Activated CD8-positive, alpha-beta memory T cell treated with anti-CD3 and anti-CD28 coated beads, Interleukin-2, amount 50 U/mL, for 1 hour (primary cell): ENCODE results near the gene CSRP2.

Source experiments
- DNase-seq: peaks from one replicate; pipeline ENCODE4 v3.0.0-alpha.2; 2020; ENCODE audit errors: extremely low read depth

Gene CSRP2

DNA sequence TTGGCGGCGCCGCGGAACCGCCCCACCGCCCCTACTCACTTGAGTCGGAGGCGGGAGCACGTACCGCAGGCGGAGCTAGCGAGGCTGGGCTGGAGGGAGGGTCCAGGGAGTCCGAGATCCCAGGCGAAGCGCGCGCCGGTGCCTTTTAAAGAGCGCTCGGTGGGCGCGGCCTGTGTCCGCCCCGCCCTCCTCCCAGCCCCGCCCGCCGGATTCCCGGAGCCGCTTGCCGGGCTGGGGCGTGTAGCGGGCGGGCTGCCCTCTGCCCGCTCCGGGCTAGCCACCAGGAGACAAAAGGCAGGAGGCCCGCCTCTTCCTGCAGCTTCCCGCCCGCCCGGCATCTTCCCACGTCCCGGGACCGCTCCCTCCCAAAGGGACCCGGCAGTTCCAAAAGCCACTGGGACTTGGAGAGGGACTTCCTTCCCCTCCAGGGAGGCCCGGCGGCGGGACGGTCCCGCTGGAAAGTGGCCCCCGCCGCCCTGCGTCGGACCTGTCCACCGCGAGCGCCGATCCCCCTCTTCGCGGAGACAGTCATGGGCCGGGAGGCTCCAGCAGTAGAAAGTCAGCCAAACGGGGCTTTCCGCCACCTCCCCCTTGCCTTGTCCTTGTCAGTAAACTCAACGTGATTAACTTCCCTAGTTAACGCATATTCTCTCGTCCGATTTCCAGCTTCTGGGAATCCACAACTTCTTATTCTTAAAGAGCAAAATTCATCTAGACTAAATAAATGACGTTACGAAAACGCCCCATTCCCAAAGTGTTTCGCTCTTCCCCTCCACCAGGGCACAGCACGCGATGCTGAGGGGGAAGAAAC, at the start of gene CSRP2:
Gene CSRP2, minus strand, starts transcription at position 121 of the 811 bp plus-strand sequence. CDS start 12,759 bp downstream, outside the sequence.
- no peak for DNase-seq

DNA sequence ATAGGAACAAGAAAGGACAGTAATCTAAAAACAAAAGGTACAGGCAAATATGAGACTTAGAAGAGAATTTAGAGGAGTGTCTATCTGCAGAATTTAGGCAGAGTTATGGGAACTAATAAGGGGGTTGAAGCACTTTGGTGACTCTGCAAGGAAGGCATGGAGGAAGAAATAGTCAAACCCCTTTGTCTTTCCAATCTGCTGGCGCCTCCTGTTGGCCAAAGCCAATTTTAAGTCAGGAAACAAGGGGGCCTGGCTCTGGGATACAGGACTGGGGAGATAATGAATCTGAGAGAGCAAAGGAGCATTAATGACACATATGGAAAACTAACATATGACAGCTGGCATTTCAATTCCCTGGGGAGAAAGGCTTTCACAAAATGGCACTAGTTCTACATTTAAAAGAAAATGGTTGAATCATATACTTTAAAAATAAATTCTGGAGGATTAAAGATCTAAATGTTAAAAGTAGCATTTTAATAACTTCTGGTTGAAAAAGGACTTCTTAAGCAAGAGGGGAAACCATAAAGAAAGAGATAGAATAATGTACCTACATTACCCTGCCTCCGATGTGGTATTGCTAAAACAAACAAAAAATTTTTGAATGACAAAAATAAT, 48.5 kb upstream of the CSRP2 start:
- no peak for DNase-seq

GRCh38 chr12:76925135-76925534, 46.3 kb upstream of the CSRP2 start:
- no peak for DNase-seq

- no peak for DNase-seq
These were observed 44.0 kb upstream of the CSRP2 start for GRCh38 chr12:76922866-76923265.

DNA sequence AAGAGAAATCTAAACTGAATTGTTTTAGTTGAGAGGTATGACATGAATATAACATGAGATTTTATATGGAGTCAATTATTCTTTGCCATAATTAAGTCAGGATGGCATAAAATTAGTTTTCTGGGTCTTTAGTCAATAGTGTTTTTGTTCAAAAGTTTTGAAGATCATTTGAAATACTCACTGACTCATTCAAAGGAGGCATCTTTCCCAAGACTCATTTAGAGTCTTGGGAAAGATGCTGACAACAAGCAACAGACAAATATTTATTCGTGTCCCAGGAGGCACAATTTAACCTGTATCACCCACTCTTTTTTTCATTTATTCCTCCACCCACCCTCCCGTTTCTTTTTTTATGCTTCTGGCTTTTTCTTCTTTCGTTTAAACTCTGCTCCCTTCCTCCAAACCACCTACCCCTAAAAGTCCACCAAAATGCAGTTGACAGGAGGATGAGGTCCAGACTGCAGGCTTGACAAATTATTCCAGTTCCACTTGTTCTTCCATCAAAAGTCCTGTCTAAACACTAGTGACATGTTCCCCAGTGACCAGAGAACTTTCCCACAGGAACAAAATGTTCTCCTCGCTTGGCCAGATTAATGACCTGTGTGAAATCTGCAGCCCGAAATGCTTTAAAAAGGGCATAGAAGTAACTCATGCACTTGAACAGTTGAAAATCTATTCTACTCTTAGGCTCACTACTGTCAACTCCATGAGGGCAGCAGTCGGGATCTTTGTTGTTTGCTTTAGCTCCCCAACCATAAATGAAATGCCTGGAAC, 43.3 kb upstream of the CSRP2 start:
- DNase-seq: no peak

GRCh38 chr12:76921100-76921471, 42.3 kb upstream of the CSRP2 start:
- no peak for DNase-seq

- no peak for DNase-seq
These were observed 41.6 kb upstream of the CSRP2 start for GRCh38 chr12:76920172-76921099.

- no peak for DNase-seq
These were observed 40.8 kb upstream of the CSRP2 start for GRCh38 chr12:76919383-76920171.

DNA sequence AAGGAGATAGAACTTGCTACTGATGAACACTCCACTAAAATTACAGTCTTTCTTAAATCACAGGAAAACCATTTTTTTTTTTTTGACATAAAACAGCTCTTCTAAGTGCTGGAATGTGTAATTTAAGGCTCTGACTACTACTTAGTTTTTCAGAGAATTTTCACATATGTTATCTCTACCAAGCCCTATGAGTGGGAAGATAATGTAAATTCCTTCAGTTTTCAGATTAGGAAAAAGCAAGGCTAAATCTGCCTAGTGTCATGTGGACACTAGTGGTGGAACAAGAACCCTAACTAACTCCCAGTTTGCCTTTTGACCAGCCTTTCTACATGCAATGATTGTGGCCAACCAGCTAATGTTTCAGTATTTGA, 37.3 kb upstream of the CSRP2 start:
- no peak for DNase-seq

DNA sequence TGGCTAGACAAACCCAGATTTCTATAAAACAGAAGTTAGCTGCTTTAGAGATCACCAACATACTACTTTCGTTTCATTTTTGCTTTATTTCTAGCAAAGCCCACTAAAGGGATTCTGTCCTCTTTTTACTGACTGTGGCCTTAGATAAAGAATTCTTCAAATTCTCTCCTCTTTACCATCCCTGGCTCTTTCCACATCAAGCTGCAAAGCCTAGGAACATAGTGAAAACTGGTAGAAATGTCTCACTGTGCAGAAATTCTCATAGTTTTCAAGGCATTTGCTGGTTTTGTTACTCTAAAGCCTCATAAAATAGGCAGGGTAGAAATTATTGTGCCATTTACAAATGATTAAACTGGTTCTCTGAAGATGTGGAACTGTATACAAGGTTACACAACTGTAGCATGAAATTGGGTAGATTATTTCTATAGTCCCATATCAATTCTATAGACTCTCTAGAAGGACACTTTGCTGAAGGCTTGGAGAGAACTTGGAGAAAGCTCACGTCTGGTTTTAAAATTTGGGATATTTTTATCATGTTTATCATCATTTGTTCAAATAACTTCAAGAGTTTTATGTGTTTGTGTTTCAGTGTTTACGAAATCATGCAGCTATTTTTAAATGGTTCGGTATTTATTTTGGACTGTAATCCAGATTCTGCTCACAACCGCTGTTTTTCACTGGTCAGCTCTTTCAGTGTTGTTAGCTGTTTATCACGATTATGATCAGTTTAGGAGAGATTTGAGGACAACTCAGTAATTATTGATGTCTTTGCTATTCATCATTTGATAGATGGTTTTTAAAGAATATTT, 36.7 kb upstream of the CSRP2 start:
- DNase-seq: no peak

DNA sequence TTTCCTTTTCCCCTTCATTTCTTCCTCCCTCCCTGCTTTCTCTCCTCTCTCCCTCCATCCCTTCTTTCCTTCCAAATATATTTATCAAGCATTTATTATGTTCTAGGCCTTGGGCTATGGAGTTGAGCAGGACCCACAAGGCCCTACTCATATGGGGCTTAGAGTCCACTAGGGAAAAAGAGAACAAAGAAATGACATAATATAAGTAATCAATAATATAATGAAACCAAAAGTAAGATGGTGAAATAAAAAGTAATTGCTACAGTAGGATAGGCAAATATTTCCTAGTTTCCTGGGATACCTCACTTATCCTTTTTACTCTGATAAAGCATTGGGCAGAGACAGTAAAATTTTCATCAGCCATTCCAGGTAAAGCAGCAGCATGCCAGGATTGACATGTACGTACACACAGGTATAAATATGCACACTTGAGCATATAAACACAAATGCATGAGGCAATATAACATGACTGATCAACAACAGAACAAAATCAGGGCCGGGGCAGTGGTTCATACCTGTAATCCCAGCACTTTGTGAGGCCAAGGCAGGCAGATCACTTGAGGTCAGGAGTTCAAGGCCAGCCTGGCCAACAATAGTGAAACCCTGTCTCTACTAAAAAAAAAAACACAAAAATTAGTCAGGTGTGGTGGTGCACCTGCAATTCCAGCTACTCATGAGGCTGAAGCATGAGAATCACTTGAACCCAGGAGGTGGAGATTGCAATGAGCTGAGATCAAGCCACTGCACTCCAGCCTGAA, 35.5 kb upstream of the CSRP2 start:
- DNase-seq: no peak

DNA sequence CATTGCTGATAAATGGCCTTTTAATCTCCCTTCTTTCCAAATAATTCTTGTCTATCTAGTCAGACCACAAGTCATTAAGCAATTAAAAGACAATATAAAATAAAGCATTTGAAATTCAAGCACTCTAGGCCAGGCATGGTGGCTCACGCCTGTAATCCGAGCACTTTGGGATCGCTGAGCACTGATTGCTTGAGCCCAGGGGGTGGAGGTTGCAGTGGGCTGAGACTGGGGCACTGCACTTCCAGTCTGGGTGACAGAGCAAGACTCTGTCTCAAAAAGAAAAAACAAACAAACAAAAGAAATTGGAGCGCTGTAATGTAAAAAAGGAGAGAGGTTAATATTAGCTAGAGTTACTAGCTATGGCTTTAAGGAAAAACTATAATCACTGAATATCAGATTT, 30.5 kb upstream of the CSRP2 start:
- no peak for DNase-seq

DNA sequence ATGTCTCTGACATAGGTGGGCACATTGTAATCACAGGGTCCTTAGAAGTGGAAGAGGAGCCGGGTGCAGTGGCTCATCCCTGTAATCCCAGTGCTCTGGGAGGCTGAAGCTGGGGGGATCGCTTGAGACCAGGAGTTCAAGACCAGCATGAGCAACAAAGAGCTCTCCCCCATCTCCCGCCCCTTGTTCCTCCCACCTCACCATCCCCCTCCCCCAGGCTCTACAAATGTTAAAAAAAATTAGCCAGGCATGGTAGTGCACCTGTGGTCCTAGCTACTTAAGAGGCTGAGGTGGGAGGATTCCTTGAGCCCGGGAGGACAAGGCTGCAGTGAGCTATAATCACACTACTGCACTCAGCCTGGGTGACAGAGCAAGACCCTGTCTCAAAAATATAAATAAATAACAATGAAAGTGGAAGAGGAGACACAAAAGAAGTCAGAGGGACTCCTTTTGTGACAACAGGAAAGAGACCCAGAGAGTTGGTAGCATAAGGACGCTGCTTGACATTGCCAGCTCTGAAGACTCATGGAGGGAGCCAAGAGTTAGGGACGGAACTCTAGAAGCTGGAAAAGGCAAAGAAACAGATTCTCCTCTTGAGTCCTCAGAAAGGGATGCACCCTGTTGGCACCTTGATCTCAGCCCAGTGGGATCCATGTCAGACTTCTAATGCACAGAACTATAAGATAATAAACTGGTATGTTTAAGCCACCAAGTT, 29.6 kb upstream of the CSRP2 start:
- DNase-seq: no peak

GRCh38 chr12:76901628-76902380, 23.0 kb upstream of the CSRP2 start:
- no peak for DNase-seq

GRCh38 chr12:76899522-76899921, 20.7 kb upstream of the CSRP2 start:
- no peak for DNase-seq

GRCh38 chr12:76898442-76898841, 19.6 kb upstream of the CSRP2 start:
- DNase-seq: no peak

DNA sequence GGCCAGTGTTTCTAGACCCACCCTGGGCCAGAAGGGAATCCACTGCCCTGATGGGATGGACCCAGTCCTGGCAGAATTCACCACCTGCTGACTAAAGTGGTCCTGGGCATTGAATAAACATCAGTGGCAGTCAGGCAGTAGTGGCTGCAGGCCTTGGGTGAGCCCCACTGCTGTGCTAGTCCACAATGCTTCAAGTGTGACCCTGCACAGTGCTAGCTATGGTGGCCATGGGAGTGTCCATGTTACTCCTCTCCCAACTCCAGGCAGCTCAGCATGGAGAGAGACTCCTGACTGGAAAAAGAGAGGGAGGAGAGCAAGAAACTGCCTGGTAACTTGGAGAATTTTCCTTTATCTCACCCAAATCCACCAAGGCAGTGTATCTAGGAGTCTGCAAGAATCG, 17.5 kb upstream of the CSRP2 start:
- no peak for DNase-seq

DNA sequence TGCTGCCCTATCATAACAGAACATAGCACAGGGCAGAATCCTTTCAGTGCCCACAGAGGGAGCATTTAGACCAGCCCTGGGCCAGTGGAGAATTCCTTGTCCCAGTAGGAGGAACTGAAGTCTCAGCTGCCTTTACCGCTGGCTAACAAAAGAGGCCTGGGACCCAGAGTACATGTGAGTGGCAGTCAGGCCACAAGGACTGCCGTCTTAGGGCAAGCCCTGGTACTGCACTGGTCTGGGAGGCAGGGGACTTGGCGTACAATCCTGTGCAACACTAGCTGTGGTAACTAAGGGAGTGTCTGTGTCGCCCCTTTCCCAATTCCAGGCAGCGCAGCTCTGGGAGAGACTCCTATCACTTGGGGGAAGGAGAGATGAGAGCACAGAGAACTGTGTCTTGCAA, 17.0 kb upstream of the CSRP2 start:
- no peak for DNase-seq
